Suppressor macrophage treated with lipopolysaccharide for 4 hours (primary cell): ENCODE measurements around the gene FEM1B.

Experiments used
- DNase-seq: peaks from one replicate; pipeline ENCODE4 v3.0.0-alpha.2; 2020

Gene FEM1B

GRCh38 chr15:68309024-68309423 lies 31.5 kb downstream of the FEM1B start:
- DNase-seq: no peak

DNA sequence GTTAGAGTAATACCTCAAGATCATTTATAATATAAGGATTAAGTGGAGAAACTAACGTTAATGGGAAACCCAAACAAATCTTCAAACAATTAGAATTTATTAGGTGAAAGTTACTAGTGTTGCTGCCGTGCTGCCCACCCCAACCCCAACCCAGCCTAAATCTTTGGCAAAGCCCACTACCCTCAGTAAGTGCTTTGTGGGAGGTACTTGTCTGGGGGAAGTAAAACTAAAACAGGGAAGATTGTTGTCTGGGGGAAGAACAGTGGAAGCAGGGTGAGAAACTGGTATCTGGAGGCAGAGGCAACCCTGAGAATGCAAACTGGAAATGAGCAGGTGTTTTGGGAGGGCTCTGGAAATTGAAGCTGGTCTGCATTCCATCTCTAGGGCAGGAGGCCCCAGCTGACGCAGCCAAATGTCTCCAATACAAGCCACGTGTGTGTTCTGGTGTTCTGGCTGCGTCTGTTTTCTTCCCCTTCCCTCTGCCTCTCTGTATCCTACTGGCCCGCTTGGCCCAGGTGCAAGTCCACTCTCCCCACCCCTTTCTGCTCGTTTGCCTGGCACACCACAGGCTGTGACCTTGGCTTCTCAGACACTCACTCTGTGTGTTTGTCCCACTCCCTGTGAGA lies 32.7 kb downstream of the FEM1B start:
- no peak for DNase-seq

DNA sequence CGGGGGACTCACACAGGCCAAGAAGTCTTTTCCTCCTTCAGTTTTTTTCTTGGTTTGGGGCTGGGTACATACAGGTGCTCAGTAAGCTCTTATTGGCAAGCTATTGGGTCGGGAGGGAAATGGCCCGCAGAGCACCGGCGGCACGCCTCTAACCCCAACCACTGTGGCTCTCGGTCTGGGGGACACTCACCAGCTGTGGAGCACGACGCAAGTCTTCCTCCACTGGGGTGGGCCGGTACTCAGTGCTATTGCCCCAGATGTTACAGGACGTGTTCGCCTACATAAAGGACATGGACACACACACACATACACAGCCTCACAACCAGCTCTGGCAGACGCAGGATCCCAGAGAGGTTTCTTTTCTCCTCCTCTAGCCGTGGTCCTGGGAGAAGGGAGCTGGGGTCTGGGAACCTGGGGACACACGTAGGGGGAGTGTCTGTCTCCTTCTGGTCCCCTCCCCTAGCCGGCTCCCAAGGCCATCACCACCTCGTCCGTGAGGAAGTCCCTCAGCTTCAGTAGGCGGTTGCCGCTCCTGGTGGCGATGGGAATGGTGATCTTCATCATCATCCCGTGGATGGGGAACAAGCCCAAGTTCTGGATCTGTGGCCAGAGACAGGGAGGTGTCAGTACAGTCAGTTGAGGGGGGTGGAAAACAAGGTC lies 33.4 kb downstream of the FEM1B start:
- no peak for DNase-seq

GRCh38 chr15:68311464-68311835 lies 33.9 kb downstream of the FEM1B start:
- DNase-seq: no peak

DNA sequence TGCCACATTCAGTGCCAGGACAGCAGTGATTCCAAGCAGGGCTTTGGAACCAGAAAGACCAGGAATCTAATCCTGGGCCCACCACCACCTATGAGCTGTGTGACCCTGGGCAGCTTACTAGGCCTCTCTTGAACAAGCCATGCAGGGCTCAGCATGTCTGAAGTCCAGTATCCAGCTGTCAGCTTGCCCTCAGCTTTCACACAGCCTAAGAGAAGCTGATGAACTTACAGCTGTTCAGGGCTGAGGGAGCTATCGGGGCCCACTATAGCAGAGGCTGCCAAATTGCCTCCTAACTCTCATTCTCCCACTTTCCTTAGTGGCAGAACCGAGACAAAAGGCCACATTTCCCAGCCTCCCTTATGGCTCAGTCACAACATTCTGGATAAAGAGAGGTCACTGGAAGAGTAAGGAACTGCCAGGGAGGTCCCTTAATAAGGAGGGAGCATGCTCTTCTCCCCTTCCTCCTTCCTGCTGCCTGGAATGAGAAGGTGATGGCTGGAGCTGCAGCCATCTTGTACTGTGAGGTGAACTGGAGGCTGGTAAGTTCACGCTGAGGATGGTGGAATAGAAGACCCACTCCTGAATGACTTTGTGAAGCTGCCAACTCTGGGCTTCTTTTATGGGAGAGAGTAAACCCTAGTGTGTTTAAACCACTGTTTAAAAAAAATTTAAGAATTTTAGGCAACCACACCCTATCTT lies 34.5 kb downstream of the FEM1B start:
- no peak for DNase-seq

DNA sequence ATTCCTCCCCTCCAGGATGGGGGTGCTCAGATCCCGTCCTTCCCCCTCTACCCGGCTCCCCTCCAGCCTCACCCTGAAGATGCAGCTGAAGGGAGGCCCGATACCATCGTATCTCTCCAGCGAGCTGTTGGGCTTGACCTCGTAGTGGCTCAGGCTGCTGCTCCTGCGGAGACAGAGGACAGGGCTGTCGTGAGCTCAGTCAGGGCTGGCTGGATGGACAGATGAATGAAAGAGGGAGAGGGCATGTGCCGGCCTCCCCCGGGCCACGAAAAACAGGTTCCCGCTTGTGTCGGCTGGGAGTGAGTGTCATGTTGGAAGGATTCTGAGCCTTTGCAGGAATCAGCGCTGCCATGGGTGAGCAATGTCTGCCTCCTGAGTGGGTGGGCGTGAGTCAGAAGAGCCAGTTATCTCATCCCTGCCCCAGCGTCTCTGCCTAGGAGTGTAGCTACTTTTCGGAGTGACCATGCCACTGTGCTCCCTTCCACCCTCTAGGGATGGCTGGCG lies 35.2 kb downstream of the FEM1B start:
- peak; percentile 89 for DNase-seq

DNA sequence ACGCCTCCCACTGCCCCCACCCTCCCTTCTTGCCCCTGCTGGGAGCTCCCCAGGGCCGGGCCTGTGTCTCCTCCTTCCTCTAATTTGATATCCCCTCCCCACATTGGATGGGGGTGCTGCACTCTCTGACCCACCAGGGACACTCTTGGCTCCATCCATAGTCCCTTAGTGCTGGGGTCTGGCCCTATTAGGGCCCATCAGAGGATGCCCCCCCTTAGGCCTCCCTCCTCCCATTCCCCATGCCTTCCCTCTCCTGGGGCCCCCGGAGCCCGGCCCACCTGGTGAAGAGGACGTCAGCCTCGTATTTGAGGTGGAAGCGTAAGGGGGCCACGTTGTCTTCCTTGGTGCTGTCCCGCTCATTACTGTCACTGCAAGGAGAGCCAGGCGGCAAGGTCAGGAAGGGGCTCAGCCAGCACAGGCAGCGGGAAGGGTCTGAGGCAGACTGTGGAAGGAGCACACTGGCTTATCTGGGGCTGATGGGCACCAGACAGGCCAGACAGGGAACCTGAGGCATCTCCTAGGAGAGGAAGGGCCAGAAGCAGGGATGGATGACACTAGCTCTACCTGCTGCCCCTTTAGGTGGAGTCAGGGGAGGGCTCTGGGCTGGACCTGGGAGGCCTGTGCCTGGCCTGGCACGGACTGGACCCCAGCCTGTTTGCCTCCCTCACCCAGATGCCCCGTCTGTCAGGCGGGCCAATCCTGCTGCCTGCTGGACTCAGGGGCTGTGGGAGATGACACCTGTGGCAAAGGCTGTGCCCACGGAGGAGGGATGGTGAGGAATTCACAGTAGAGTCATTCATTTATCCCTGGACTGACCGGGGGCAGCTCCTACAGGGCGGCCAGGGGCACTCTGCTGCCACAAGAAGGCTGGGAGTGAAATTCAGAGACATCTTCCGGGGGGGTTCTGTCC lies 36.2 kb downstream of the FEM1B start:
- DNase-seq: no peak

DNA sequence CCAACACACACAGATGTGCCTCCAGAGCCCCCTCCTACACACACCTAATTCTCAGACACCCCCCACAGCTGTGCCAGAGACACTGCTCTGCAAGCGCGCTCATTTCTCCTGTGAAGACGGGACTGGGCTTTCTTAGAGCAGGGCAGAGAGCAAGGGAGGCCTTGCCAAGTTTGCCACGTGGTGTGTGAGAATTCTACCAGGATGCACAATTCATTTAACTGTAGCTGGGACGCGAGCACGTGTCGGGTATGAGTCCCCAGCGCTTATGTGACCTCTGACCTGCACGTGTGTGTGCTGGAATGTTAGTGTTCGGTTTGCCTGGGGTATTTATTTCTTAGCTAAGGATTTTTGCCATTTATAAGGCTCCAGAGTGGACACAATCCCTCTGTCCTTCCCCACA lies 37.0 kb downstream of the FEM1B start:
- no peak for DNase-seq

GRCh38 chr15:68315035-68315434 lies 37.5 kb downstream of the FEM1B start:
- no peak for DNase-seq

DNA sequence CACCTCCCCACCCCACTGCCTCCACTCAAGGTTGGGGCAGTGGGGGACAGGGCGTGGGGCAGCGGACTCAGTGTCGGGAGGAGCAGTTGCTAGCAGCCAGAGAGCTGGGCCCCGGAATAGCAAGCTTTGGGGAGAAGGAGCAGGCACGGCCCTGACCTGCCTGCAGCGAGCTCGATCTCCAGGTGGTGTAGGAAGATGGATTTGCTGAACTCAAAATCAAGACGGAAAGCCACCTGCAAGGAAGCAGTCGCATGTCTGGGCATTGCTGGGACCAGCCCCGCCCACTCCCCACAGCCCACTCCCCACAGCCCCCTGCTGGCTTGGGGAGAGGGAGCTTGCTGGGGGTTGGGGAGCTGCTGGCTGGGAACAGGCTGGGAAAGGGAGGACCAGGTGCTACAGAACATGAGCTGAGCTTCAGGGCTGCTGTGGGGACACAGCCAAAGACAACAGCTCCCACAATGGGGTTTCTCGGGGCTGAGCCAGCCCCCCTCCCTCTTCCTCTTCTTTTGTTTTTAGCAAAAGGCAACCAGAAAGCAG lies 38.0 kb downstream of the FEM1B start:
- DNase-seq: no peak

- no peak for DNase-seq
Measured at GRCh38 chr15:68316061-68316804, 38.7 kb downstream of the FEM1B start.

GRCh38 chr15:68317281-68318007 lies 39.9 kb downstream of the FEM1B start:
- no peak for DNase-seq

GRCh38 chr15:68318008-68318835 lies 40.7 kb downstream of the FEM1B start:
- no peak for DNase-seq

DNA sequence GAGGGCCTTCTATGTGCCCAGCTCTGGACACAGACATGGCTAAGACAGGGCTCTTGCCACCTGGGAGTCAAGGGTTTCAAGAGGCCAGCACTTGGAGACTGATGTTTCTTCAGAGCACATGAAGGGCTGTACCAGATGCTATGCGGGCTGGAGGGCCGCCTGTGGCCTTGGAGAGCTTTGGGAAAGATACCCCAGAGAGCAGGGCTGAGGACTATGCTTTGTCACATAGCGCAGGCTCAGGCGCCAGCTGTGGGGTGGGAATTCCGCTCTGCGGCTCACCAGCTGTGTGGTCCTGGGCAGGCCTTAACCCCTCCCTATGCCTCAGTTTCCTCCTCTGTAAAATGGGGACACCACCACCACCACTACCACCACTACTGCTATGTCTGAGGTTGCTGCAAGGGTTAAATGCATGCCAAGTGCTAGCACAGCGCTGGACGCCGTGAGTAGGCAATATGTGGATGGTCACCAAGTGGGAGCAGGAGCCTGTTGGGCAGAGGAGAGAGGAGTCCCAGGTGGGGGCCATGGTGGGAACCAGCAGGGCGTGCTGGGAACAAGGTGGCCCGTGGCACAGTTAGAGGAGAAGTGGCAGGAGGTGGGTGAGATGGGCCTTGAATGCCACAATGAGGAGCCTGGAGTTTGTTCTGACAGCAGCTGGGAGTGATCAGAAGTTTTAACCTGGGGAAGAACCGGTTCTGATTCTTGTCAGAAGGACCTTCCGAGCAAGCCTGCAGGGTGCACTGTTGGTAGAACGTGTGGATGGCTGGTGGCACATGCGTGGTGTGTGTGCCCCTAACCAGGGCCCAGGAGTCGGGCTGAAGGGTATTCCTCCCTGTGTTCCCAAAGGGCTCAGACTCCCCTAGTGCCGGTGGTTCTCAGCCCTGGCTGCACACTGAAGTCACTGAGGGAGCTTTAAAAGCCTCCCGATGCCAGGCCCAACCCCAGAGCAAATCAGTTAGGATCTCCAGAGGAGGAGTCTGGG lies 41.7 kb downstream of the FEM1B start:
- no peak for DNase-seq

- no peak for DNase-seq
Measured at GRCh38 chr15:68319997-68320396, 42.5 kb downstream of the FEM1B start.

- no peak for DNase-seq
Measured at GRCh38 chr15:68321229-68321628, 43.7 kb downstream of the FEM1B start.

GRCh38 chr15:68322796-68323195 lies 45.3 kb downstream of the FEM1B start:
- no peak for DNase-seq

DNA sequence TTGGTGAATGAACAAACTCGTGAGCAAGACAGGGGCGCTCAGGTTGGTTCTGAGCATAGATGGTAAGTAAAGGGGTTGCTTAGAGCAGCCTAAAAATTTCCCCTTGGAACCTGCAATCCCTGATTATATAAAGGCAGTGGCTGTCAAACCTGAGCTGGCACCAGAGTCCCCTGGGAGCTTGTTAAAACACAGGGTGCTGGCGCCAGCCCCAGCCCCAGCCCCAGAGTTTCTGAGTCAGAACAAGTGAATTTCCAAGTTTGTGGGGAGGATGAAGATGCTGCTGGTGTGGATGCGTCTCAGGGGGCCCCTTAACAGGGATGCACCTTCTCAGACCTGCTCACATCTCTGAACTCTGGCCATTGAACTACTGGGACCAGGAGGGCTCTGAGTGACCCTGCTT lies 48.2 kb downstream of the FEM1B start:
- DNase-seq: no peak

DNA sequence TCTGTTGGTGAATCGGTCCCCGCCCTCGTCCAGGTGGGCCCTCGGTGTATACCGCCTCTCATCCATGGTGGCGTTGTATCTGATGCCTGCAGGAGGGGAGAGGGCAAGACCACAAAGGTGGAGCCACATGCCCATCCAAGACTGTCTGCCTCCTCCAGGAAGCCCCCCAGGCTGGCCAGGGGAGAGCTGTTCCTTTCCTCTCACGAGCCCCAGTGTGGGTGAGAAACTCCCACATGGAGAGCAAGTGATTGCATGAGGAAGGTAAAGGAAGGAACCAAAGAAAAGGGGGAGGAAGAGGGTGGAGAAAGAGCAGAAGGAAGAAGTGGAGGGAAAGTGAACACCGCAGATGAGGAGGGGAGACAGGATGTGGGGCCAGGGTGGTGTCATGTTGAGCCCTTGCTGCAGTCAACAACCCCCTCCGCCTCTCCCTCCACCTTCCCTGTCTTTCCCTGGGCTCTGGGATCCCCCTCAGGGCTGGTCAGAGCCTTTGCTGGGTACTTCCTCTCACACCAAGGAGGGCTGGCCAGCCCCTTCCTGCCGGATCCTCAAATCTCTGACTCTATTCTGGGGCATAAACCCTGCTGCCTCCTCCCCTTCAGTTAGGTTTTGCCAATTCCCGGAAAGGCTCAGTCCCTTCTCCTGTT lies 49.3 kb downstream of the FEM1B start:
- peak; percentile 43 for DNase-seq
